GM12891 (cell line): ENCODE measurements around the gene CSRP1.

Experiments
- POLR2A ChIP-seq: IDR thresholded peaks from 2 replicates; pipeline ENCODE4 v1.6.1; 2011; ENCODE audit warnings: low read depth, low read length, control low read depth
- POLR2AphosphoS5 ChIP-seq: IDR thresholded peaks from 2 replicates; pipeline ENCODE4 v1.6.1; 2011; ENCODE audit warnings: low read depth, low read length, control low read depth
- POU2F2 ChIP-seq: IDR thresholded peaks from 2 replicates; pipeline ENCODE4 v1.6.1; 2011; ENCODE audit warnings: low read depth, mild to moderate bottlenecking, control low read depth, low read length, moderate library complexity
- SPI1 ChIP-seq: IDR thresholded peaks from 2 replicates; pipeline ENCODE4 v1.6.1; 2011; ENCODE audit warnings: low read depth, low read length, control low read depth

GRCh38 chr1:201468844-201469644, 37.9 kb downstream of the CSRP1 start, which contains the start of gene PHLDA3:
- TF ChIP-seq POLR2AphosphoS5 (0 out of 2 replicates have a peak, but pooled peaks have one; percentile 44), POLR2A (no peak), SPI1 (no peak), POU2F2 (no peak)
